ENCODE data around the gene BEST4. TPM values are rescaled to one million over a fixed set of nuclear protein-coding genes. Genes with fewer than 3 reads are reported as not detected.

The BEST4 gene
- total and polyA plus RNA-seq, 2 of the 13 experiments (the other 11 are each of a cell fraction or from before 2014, with no cell fraction given), result 0.77 to 1.4 TPM

DNA sequence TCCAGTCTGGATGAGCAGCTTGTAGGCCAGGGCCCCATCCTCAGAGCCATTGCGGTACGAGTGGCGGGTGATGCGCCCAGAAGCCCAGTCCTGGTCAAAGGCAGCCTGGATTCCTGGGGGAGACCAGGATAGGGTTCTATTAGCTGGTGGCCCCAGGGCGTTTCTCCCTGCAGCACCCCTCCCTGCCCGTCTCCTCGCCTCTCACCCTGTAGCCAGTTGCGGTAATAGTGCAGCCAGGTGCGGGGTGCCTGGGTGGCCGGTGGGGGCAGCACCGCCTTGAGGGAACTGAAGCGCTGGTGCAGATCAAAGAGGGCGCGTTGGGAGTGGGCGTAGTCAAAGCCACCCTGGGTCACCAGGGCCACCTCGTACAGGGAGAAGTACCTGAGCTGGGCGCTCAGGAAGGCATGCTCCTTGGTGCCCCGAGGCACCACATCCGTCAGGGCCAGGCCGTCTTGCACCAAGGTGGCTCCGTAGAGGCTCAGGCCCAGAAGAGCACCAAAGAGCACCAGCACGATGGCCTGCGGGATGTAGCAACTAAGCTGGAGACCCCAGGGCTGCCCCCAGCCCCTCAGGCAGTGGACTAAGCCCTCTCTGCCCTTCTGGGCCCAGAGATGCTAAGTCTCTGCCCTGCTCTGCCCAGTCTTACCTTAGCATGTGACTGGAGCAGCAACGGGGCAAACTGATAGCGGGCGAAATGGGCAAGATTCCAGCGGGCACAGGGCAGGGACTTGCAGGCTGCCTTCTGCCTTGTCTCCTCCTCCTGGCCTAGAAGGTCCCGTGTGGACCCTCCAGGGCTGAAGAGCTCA, 39.4 kb upstream of the BEST4 start (continued):
- peak; percentile 35; the same call in 1 of the 2 replicates for TF ChIP-seq ZGPAT (CRISPR knock-in tag; IDR thresholded peaks at IDR 0.05)
- TF ChIP-seq, protein P1, sequence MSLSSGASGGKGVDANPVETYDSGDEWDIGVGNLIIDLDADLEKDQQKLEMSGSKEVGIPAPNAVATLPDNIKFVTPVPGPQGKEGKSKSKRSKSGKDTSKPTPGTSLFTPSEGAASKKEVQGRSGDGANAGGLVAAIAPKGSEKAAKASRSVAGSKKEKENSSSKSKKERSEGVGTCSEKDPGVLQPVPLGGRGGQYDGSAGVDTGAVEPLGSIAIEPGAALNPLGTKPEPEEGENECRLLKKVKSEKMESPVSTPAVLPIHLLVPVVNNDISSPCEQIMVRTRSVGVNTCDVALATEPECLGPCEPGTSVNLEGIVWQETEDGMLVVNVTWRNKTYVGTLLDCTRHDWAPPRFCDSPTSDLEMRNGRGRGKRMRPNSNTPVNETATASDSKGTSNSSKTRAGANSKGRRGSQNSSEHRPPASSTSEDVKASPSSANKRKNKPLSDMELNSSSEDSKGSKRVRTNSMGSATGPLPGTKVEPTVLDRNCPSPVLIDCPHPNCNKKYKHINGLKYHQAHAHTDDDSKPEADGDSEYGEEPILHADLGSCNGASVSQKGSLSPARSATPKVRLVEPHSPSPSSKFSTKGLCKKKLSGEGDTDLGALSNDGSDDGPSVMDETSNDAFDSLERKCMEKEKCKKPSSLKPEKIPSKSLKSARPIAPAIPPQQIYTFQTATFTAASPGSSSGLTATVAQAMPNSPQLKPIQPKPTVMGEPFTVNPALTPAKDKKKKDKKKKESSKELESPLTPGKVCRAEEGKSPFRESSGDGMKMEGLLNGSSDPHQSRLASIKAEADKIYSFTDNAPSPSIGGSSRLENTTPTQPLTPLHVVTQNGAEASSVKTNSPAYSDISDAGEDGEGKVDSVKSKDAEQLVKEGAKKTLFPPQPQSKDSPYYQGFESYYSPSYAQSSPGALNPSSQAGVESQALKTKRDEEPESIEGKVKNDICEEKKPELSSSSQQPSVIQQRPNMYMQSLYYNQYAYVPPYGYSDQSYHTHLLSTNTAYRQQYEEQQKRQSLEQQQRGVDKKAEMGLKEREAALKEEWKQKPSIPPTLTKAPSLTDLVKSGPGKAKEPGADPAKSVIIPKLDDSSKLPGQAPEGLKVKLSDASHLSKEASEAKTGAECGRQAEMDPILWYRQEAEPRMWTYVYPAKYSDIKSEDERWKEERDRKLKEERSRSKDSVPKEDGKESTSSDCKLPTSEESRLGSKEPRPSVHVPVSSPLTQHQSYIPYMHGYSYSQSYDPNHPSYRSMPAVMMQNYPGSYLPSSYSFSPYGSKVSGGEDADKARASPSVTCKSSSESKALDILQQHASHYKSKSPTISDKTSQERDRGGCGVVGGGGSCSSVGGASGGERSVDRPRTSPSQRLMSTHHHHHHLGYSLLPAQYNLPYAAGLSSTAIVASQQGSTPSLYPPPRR (CRISPR knock-in tag; IDR thresholded peaks at IDR 0.05; ENCODE audit: borderline replicate concordance), result no peak; the same call in 1 of the 2 replicates
- 0 out of 2 replicates have a peak, but pooled peaks have one; percentile 19 for TF ChIP-seq PHF20 (CRISPR knock-in tag; IDR thresholded peaks at IDR 0.05)
- peak; percentile 90 for TF ChIP-seq HNRNPL (IDR thresholded peaks at IDR 0.05; ENCODE audit: low read depth, low read length)
- no peak for TF ChIP-seq ISX (CRISPR knock-in tag; conservative IDR thresholded peaks at IDR 0.05)
- TF ChIP-seq, protein P2, sequence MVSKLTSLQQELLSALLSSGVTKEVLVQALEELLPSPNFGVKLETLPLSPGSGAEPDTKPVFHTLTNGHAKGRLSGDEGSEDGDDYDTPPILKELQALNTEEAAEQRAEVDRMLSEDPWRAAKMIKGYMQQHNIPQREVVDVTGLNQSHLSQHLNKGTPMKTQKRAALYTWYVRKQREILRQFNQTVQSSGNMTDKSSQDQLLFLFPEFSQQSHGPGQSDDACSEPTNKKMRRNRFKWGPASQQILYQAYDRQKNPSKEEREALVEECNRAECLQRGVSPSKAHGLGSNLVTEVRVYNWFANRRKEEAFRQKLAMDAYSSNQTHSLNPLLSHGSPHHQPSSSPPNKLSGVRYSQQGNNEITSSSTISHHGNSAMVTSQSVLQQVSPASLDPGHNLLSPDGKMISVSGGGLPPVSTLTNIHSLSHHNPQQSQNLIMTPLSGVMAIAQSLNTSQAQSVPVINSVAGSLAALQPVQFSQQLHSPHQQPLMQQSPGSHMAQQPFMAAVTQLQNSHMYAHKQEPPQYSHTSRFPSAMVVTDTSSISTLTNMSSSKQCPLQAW (CRISPR knock-in tag; IDR thresholded peaks at IDR 0.05), result peak; percentile 76
- peak; percentile 61; the same call in 1 of the 2 replicates for TF ChIP-seq ZSCAN21 (CRISPR knock-in tag; IDR thresholded peaks at IDR 0.05; ENCODE audit: borderline replicate concordance)
- TF ChIP-seq HNRNPLL (IDR thresholded peaks at IDR 0.05; ENCODE audit: low read depth, low read length, poor library complexity, severe bottlenecking), result peak; percentile 88
- no peak for TF ChIP-seq HDAC6 (IDR thresholded peaks at IDR 0.05; ENCODE audit: low read depth, low read length)
- 0 out of 2 replicates have a peak, but pooled peaks have one; percentile 40 for TF ChIP-seq MEIS1 (CRISPR knock-in tag; IDR thresholded peaks at IDR 0.05; ENCODE audit: borderline replicate concordance)
- TF ChIP-seq, protein P3, sequence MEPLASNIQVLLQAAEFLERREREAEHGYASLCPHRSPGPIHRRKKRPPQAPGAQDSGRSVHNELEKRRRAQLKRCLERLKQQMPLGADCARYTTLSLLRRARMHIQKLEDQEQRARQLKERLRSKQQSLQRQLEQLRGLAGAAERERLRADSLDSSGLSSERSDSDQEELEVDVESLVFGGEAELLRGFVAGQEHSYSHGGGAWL (CRISPR knock-in tag; IDR thresholded peaks at IDR 0.05), result no peak
- peak; percentile 62; the same call in 1 of the 2 replicates for TF ChIP-seq ZMYM4 (CRISPR knock-in tag; IDR thresholded peaks at IDR 0.05)
- TF ChIP-seq ZNF660 (CRISPR knock-in tag; IDR thresholded peaks at IDR 0.05; ENCODE audit: borderline replicate concordance, low read depth), result no peak
- peak; percentile 65; the same call in 1 of the 2 replicates for TF ChIP-seq ATF7-NPFF (CRISPR knock-in tag; IDR thresholded peaks at IDR 0.05; ENCODE audit: low read depth)
- TF ChIP-seq CEBPG (CRISPR knock-in tag; IDR thresholded peaks at IDR 0.05), result peak; percentile 33; the same call in 1 of the 2 replicates
- TF ChIP-seq ZNF335 (CRISPR knock-in tag; IDR thresholded peaks at IDR 0.05), result peak; percentile 29; the same call in 1 of the 2 replicates
- peak; percentile 18; the same call in 1 of the 2 replicates for TF ChIP-seq HNF4A (CRISPR knock-in tag; IDR thresholded peaks at IDR 0.05)
- peak; percentile 63; the same call in 1 of the 2 replicates for TF ChIP-seq ZNF788 (CRISPR knock-in tag; IDR thresholded peaks at IDR 0.05; ENCODE audit: borderline replicate concordance)
- peak; percentile 83; the same call in 1 of the 2 replicates for TF ChIP-seq ZNF572 (CRISPR knock-in tag; IDR thresholded peaks at IDR 0.05)
- TF ChIP-seq PCBP2 (optimal IDR thresholded peaks at IDR 0.05; ENCODE audit: low read depth, low read length, poor library complexity, severe bottlenecking), result no peak

All from HepG2 (cell line).